HepG2 (cell line): Measurements from ENCODE around the gene CDC14A.

Experiments
- HMG20A ChIP-seq: IDR thresholded peaks from 2 replicates; pipeline ENCODE4 v1.6.1; 2016; ENCODE audit warnings: borderline replicate concordance
- PBX3 ChIP-seq: sonication (generic); formaldehyde crosslinking; IDR thresholded peaks from 2 replicates; pipeline ENCODE4 v1.8.1; 2023; ENCODE audit warnings: missing genetic modification reagents, inconsistent platforms, borderline replicate concordance
- PRDM10 ChIP-seq: sonication (generic); formaldehyde crosslinking; IDR thresholded peaks from 2 replicates; pipeline ENCODE4 v1.4.0; 2020; ENCODE audit warnings: low read depth, missing genetic modification reagents
- TBP ChIP-seq: sonication (generic); formaldehyde crosslinking; IDR thresholded peaks from 2 replicates; pipeline ENCODE4 v1.5.0; 2020; ENCODE audit warnings: missing genetic modification reagents
- TF ChIP-seq, protein P1 (sequence below): sonication (generic); formaldehyde crosslinking; IDR thresholded peaks from 2 replicates; pipeline ENCODE4 v1.5.0; 2020; ENCODE audit warnings: mild to moderate bottlenecking, missing genetic modification reagents, moderate library complexity
- TF ChIP-seq, protein P2 (sequence below): sonication (generic); formaldehyde crosslinking; IDR thresholded peaks from 2 replicates; pipeline ENCODE4 v1.4.0; 2020; ENCODE audit warnings: missing genetic modification reagents

DNA sequence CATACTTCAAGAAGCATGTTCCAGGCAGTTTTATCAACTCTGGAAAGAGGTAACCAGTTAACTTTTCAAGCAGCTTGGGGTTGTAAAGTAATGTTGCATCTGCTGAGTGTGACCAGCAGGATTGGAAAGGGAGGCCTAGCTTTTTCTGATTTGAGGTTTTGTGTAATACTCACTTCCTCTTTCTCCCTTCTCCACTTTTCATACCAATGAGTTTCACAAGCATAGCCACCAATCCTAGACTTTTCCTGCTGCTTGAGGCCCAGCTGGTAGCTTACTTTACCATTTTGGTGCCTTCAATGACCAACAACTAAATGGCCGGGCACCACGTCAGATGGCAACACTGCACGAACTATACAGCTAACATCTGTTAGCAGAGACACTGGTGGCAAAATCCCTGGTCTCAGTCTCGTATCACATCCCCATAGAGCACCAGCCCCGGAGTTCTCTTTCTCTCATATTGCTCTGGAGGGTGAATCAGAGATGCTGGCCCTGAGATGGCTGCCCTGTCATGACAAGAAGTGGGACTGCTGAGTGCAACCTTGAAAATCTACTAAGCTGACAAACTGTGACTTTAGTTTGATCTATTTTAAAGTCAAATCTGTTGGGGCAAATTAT, 170.8 kb downstream of the CDC14A start:
- TF ChIP-seq TBP (CRISPR knock-in tag) (no peak), PRDM10 (no peak), PBX3 (CRISPR knock-in tag) (no peak), HMG20A (CRISPR knock-in tag) (no peak)
- TF ChIP-seq, protein P1, sequence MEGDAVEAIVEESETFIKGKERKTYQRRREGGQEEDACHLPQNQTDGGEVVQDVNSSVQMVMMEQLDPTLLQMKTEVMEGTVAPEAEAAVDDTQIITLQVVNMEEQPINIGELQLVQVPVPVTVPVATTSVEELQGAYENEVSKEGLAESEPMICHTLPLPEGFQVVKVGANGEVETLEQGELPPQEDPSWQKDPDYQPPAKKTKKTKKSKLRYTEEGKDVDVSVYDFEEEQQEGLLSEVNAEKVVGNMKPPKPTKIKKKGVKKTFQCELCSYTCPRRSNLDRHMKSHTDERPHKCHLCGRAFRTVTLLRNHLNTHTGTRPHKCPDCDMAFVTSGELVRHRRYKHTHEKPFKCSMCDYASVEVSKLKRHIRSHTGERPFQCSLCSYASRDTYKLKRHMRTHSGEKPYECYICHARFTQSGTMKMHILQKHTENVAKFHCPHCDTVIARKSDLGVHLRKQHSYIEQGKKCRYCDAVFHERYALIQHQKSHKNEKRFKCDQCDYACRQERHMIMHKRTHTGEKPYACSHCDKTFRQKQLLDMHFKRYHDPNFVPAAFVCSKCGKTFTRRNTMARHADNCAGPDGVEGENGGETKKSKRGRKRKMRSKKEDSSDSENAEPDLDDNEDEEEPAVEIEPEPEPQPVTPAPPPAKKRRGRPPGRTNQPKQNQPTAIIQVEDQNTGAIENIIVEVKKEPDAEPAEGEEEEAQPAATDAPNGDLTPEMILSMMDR (CRISPR knock-in tag): no peak
- TF ChIP-seq, protein P2, sequence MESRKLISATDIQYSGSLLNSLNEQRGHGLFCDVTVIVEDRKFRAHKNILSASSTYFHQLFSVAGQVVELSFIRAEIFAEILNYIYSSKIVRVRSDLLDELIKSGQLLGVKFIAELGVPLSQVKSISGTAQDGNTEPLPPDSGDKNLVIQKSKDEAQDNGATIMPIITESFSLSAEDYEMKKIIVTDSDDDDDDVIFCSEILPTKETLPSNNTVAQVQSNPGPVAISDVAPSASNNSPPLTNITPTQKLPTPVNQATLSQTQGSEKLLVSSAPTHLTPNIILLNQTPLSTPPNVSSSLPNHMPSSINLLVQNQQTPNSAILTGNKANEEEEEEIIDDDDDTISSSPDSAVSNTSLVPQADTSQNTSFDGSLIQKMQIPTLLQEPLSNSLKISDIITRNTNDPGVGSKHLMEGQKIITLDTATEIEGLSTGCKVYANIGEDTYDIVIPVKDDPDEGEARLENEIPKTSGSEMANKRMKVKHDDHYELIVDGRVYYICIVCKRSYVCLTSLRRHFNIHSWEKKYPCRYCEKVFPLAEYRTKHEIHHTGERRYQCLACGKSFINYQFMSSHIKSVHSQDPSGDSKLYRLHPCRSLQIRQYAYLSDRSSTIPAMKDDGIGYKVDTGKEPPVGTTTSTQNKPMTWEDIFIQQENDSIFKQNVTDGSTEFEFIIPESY (CRISPR knock-in tag): no peak
